Keratinocyte (primary cell): ENCODE data around the gene SELENOO. TPM values are rescaled to one million over a fixed set of nuclear protein-coding genes. Genes with fewer than 3 reads are reported as not detected.

ENCODE experiments used
- DNase-seq: peaks from one replicate; pipeline ENCODE4 v3.0.0-alpha.2; 2011; ENCODE audit warnings: low read depth, missing footprints, low spot score
- FAIRE-seq: peaks from 2 replicates; lab custom pipeline; 2011; peaks lifted over from hg19 to GRCh38; lab: Jason Lieb, UNC
- H2AFZ ChIP-seq: 2 replicates; pipeline ENCODE4 v1.6.0; 2012; ENCODE audit warnings: low read length, control low read depth, inconsistent platforms; ENCODE audit not compliant: control insufficient read depth
- H3K27ac ChIP-seq: 2 replicates; pipeline ENCODE4 v1.5.1; 2011; ENCODE audit warnings: low read length; ENCODE audit not compliant: control insufficient read depth, insufficient read depth
- H3K27me3 ChIP-seq: 3 replicates; pipeline ENCODE4 v1.6.0; 2011; ENCODE audit warnings: low read length; ENCODE audit not compliant: control insufficient read depth, insufficient read depth; ENCODE audit errors: extremely low read depth
- H3K36me3 ChIP-seq, 2 experiments: 2 replicates in 1 of 2; 3 replicates in 1 of 2; pipeline ENCODE4 v1.5.1; 2011; ENCODE audit warnings: low read length in 2 of 2, mild to moderate bottlenecking in 1 of 2; ENCODE audit not compliant: control insufficient read depth in 2 of 2, insufficient read depth in 2 of 2; ENCODE audit errors: extremely low read depth in 1 of 2
- H3K4me1 ChIP-seq: 3 replicates; pipeline ENCODE4 v1.5.1; 2011; ENCODE audit warnings: low read length; ENCODE audit not compliant: control insufficient read depth, insufficient read depth; ENCODE audit errors: extremely low read depth
- H3K4me2 ChIP-seq: 3 replicates; pipeline ENCODE4 v1.6.0; 2011; ENCODE audit warnings: low read depth, low read length; ENCODE audit not compliant: control insufficient read depth, insufficient read depth; ENCODE audit errors: extremely low read depth
- H3K4me3 ChIP-seq, 3 experiments: fragments of 200-600 bp in 1 of 3; sonication (generic) in 1 of 3; 2 replicates in 2 of 3; 3 replicates in 1 of 3; pipeline ENCODE4 v1.5.1; 2011 to 2016; ENCODE audit warnings: low read length in 3 of 3, mild to moderate bottlenecking in 3 of 3, control low read depth in 2 of 3, inconsistent platforms in 1 of 3, low read depth in 1 of 3, mixed read lengths in 1 of 3, mixed run types in 1 of 3, moderate library complexity in 1 of 3; ENCODE audit not compliant: control insufficient read depth in 2 of 3, insufficient read depth in 2 of 3; ENCODE audit errors: extremely low read depth in 1 of 3
- H3K79me2 ChIP-seq: 2 replicates; pipeline ENCODE4 v1.6.0; 2012; ENCODE audit warnings: low read length; ENCODE audit not compliant: control insufficient read depth, insufficient read depth
- H3K9ac ChIP-seq: 3 replicates; pipeline ENCODE4 v1.6.0; 2011; ENCODE audit warnings: low read length; ENCODE audit not compliant: control insufficient read depth, insufficient read depth; ENCODE audit errors: extremely low read depth
- H3K9me1 ChIP-seq: 3 replicates; pipeline ENCODE4 v1.6.0; 2011; ENCODE audit warnings: low read length; ENCODE audit not compliant: control insufficient read depth, insufficient read depth; ENCODE audit errors: extremely low read depth
- H3K9me3 ChIP-seq: 2 replicates; pipeline ENCODE4 v1.5.1; 2012; ENCODE audit warnings: low read depth, low read length; ENCODE audit not compliant: control insufficient read depth
- H4K20me1 ChIP-seq: 3 replicates; pipeline ENCODE4 v1.6.0; 2011; ENCODE audit warnings: low read length; ENCODE audit not compliant: control insufficient read depth, insufficient read depth; ENCODE audit errors: extremely low read depth
- CTCF ChIP-seq, 3 experiments: IDR thresholded peaks in 1 of 3; conservative IDR thresholded peaks in 1 of 3; optimal IDR thresholded peaks in 1 of 3; 2 replicates in 2 of 3; 3 replicates in 1 of 3; pipeline versions ENCODE3 to v1.5.1; 2011; ENCODE audit warnings: low read length in 3 of 3, mild to moderate bottlenecking in 3 of 3, moderate library complexity in 2 of 3, control low read depth in 1 of 3, inconsistent platforms in 1 of 3; ENCODE audit not compliant: insufficient read depth in 2 of 3; ENCODE audit errors: extremely low read depth in 1 of 3
- EZH2 ChIP-seq: IDR thresholded peaks from one replicate; pipeline ENCODE4 v1.6.1; 2012; ENCODE audit warnings: inconsistent platforms, mild to moderate bottlenecking, low read length, moderate library complexity
- dilution Hi-C: fragments of 300-500 bp; cut with MboI; formaldehyde crosslinking; loops from one replicate; pipeline ENCODE4 v1.7.0; 2020; ENCODE audit warnings: low sequenced_read_pairs; ENCODE audit not compliant: extremely low pct_ligation_motif_present
- polyA plus RNA-seq, 5 experiments: library from polyadenylated mRNA; depleted of rRNA in 3 of 5; stranded (reverse) in 3 of 5; stranded (forward) in 1 of 5; unstranded in 1 of 5; fragments of >200 nt; gene quantifications; 1 replicate in 1 of 5; 2 replicates in 3 of 5; 3 replicates in 1 of 5; pipeline versions ENCODE4 v1.2.1 to v1.2.3, GENCODE V29; 2011 to 2012; ENCODE audit warnings: missing spikeins in 2 of 5, low read depth in 1 of 5, low replicate concordance in 1 of 5

SELENOO gene
- polyA plus RNA-seq, 1 donor (not counting 4 experiments of a cell fraction or from before 2014, with no cell fraction given) = 14.4 TPM

GRCh38 chr22:50242406-50242949 is 41.7 kb downstream of the SELENOO start:
- Histone ChIP-seq H3K27ac (no peak overlapping the region), H3K27me3 (no peaks in the 10 kb centered on the region), H3K4me3 (peak overlapping the region; percentile 69 to 95 (median 84)), H4K20me1 (peaks cover 7% of the 10 kb centered on the region), H3K9me3 (no peaks in the 10 kb centered on the region), H2AFZ (no peak overlapping the region), H3K9ac (peak overlapping the region; percentile 34), H3K9me1 (no peaks in the 10 kb centered on the region), H3K36me3 (peaks cover 11 to 15% of the 10 kb centered on the region in 2 experiments), H3K4me2 (peak overlapping the region; percentile 88), H3K4me1 (peaks cover 20% of the 10 kb centered on the region), H3K79me2 (peaks cover 67% of the 10 kb centered on the region)
- dilution Hi-C loops = no loop called here
- DNase-seq (no peak), FAIRE-seq (no peak)
- TF ChIP-seq EZH2 = no peak

GRCh38 chr22:50243685-50244419 is 43.0 kb downstream of the SELENOO start:
- TF ChIP-seq CTCF (optimal IDR thresholded peaks at IDR 0.05 in 1 of 3, IDR thresholded peaks at IDR 0.05 in 1 of 3, conservative IDR thresholded peaks at IDR 0.05 in 1 of 3; ENCODE audit: extremely low read depth in 1 of 3, insufficient read depth in 2 of 3, low read length in 3 of 3) = no peak
- TF ChIP-seq EZH2 = no peak
- peak overlapping the region; percentile 93 for H3K27ac ChIP-seq
- peak; percentile 36 for FAIRE-seq

More at GRCh38 chr22:50243685-50244419, 43.0 kb downstream of the SELENOO start:
- peak overlapping the region; percentile 95 for H2AFZ ChIP-seq
- H3K36me3 ChIP-seq = peaks cover 11 to 12% of the 10 kb centered on the region in 2 experiments
- peaks cover 7% of the 10 kb centered on the region for H4K20me1 ChIP-seq
- peak overlapping the region; percentile 88 for H3K4me2 ChIP-seq
- DNase-seq = no peak
- peak overlapping the region; percentile 84 to 95 (median 94) for H3K4me3 ChIP-seq
- dilution Hi-C loops = no loop called here
- peak overlapping the region; percentile 96 for H3K9ac ChIP-seq
- H3K9me1 ChIP-seq = no peaks in the 10 kb centered on the region
- H3K9me3 ChIP-seq = no peaks in the 10 kb centered on the region
- no peaks in the 10 kb centered on the region for H3K27me3 ChIP-seq
- peaks cover 20% of the 10 kb centered on the region for H3K4me1 ChIP-seq
- H3K79me2 ChIP-seq = peaks cover 61% of the 10 kb centered on the region
